ENCODE measurements around the gene AMTN. TPM values are rescaled to one million over a fixed set of nuclear protein-coding genes. Genes with fewer than 3 reads are reported as not detected.
A peak's percentile ranks its signal among the peaks of the same experiment; 100 is the strongest.

AMTN gene
- total and polyA plus RNA-seq, 2 experiments from 2014 or later, result 0.53 TPM; not detected in 1

- DNase-seq (ENCODE audit: low read depth in 1 of 2, low spot score in 1 of 2), result no peak
- H3K36me3 ChIP-seq, result no peaks in the 10 kb centered on the region
- no peak for TF ChIP-seq CTCF (IDR thresholded peaks at IDR 0.05; ENCODE audit: low read depth, low read length)
Measured at GRCh38 chr4:70538869-70539268, 20.5 kb downstream of the AMTN start.

GRCh38 chr4:70544279-70544868, 26.0 kb downstream of the AMTN start:
- no peak overlapping the region for H3K4me3 ChIP-seq
- no peak overlapping the region for H3K27ac ChIP-seq
- peak; percentile 24 to 46 for DNase-seq (ENCODE audit: low read depth in 1 of 2, low spot score in 1 of 2)
- no peaks in the 10 kb centered on the region for H3K36me3 ChIP-seq
- H3K27me3 ChIP-seq, result no peaks in the 10 kb centered on the region
- H3K4me1 ChIP-seq (ENCODE audit: low read depth), result no peaks in the 10 kb centered on the region
- no peaks in the 10 kb centered on the region for H3K9me3 ChIP-seq (ENCODE audit: low read depth)
- TF ChIP-seq CTCF (IDR thresholded peaks at IDR 0.05; ENCODE audit: low read depth, low read length), result peak; percentile 62

More at GRCh38 chr4:70538869-70539268, 20.5 kb downstream of the AMTN start:
- Histone ChIP-seq H3K27me3 (no peaks in the 10 kb centered on the region), H3K27ac (no peak overlapping the region), H3K4me1 (ENCODE audit: low read depth) (no peaks in the 10 kb centered on the region), H3K4me3 (no peak overlapping the region), H3K9me3 (ENCODE audit: low read depth) (no peaks in the 10 kb centered on the region)

DNA sequence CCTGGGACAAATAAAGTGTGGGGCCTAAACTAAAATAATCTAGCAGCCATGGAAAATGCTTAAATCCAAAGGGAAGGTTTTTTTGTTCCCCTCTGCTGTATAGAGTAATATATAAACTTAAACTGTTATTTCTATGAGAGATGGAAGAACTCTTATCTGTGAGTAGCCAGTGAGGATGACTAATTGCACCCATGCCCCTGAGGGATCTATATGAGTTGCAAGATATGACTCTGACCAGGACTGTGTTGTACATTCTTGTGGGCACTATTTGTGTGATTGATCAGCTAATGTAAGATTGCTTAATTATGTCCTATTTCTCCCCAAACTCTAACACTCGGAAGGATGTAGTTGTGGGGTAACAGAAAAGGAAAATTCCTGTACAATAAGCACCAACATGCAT, 38.5 kb downstream of the AMTN start:
- no peaks in the 10 kb centered on the region for H3K9me3 ChIP-seq (ENCODE audit: low read depth)
- no peak for TF ChIP-seq CTCF (IDR thresholded peaks at IDR 0.05; ENCODE audit: low read depth, low read length)
- H3K4me1 ChIP-seq (ENCODE audit: low read depth), result no peaks in the 10 kb centered on the region

GRCh38 chr4:70559211-70559830, 41.0 kb downstream of the AMTN start:
- peak; percentile 84 for TF ChIP-seq CTCF (IDR thresholded peaks at IDR 0.05; ENCODE audit: low read depth, low read length)
- Histone ChIP-seq H3K27me3 (no peaks in the 10 kb centered on the region), H3K4me3 (no peak overlapping the region), H3K36me3 (no peaks in the 10 kb centered on the region), H3K9me3 (ENCODE audit: low read depth) (no peaks in the 10 kb centered on the region), H3K27ac (no peak overlapping the region), H3K4me1 (ENCODE audit: low read depth) (no peaks in the 10 kb centered on the region)
- peak; percentile 59 to 66 for DNase-seq (ENCODE audit: low read depth in 1 of 2, low spot score in 1 of 2)

More for the DNA sequence above, 38.5 kb downstream of the AMTN start:
- H3K36me3 ChIP-seq, result no peaks in the 10 kb centered on the region
- H3K27me3 ChIP-seq, result no peaks in the 10 kb centered on the region
- DNase-seq (ENCODE audit: low read depth in 1 of 2, low spot score in 1 of 2), result peak in 1 of 2 donors; percentile 37
- no peak overlapping the region for H3K4me3 ChIP-seq
- H3K27ac ChIP-seq, result no peak overlapping the region

- no peak for TF ChIP-seq CTCF (IDR thresholded peaks at IDR 0.05; ENCODE audit: low read depth, low read length)
- H3K4me3 ChIP-seq, result no peak overlapping the region
- DNase-seq (ENCODE audit: low read depth in 1 of 2, low spot score in 1 of 2), result peak in 1 of 2 donors; percentile 10
- H3K4me1 ChIP-seq (ENCODE audit: low read depth), result no peaks in the 10 kb centered on the region
- no peaks in the 10 kb centered on the region for H3K27me3 ChIP-seq
- no peaks in the 10 kb centered on the region for H3K9me3 ChIP-seq (ENCODE audit: low read depth)
- no peaks in the 10 kb centered on the region for H3K36me3 ChIP-seq
- H3K27ac ChIP-seq, result no peak overlapping the region
Measured at GRCh38 chr4:70559924-70560323, 41.6 kb downstream of the AMTN start.

Measured in cardiac muscle cell (in vitro differentiated cells and primary cell).